ENCODE measurements around the gene TEX9.
A peak's percentile ranks its signal among the peaks of the same experiment; 100 is the strongest.

TEX9 gene

DNA sequence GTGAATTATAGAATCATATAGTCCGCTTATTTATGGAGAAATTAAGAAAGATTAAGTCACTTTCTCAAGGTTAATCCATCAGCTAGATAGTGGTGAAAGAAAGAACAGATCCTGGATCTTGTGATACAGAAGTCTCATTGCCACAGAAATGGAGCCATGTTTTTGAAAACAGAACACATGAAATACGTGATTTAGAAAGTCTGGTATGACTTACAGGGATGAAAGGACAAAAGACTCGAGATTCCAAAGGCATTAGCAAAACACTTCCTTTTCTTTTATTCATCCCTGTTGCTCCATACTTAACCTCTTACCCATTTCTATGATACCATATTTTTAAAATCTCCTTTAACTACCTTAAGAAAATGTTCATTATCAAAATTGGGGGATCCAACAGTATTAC lies 40.0 kb upstream of the TEX9 start:
- TF ChIP-seq, protein P1, sequence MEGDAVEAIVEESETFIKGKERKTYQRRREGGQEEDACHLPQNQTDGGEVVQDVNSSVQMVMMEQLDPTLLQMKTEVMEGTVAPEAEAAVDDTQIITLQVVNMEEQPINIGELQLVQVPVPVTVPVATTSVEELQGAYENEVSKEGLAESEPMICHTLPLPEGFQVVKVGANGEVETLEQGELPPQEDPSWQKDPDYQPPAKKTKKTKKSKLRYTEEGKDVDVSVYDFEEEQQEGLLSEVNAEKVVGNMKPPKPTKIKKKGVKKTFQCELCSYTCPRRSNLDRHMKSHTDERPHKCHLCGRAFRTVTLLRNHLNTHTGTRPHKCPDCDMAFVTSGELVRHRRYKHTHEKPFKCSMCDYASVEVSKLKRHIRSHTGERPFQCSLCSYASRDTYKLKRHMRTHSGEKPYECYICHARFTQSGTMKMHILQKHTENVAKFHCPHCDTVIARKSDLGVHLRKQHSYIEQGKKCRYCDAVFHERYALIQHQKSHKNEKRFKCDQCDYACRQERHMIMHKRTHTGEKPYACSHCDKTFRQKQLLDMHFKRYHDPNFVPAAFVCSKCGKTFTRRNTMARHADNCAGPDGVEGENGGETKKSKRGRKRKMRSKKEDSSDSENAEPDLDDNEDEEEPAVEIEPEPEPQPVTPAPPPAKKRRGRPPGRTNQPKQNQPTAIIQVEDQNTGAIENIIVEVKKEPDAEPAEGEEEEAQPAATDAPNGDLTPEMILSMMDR (IDR thresholded peaks at IDR 0.05; ENCODE audit: unreplicated experiment in 3 of 3) = no peak
- Mint-ChIP-seq H3K36me3 (ENCODE audit: low read depth) (no peaks in the 10 kb centered on the region), H3K9me3 (peaks cover 11% of the 10 kb centered on the region)

DNA sequence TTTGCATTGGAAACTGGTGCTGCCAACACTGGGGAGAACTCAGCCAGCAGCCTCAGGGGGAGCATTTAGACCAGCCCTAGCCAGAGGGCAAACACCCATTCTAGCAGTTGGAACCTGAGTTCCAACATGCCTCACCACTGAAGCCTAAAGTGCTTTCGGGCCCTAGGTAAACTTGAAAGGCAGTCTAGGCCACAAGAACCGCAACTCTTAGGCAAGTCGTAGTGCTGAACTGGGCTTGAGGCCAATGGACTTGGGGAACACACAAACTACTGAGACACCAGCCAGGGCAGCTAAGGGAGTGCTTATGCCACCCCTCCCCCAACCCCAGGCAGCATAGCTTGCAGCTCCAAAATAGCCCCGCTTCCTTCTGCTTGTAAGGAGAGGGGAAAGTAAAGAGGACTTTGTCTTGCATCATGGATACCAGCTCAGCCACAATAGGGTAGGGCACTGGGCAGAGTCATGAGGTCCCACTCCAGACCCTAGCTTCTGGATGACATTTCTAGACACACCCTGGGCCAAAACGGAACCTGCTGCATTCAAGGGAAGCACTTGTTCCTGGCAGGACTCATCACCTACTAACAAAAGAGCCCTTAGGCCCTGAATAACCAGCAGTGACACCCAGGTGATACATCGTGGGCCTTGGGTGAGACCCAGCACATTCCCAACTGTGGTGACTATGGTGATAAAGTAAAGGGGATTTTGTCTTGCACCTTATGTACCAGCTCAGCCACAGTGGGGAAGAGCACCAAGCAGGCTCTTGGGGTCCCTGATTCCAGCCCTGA lies 37.3 kb upstream of the TEX9 start:
- Mint-ChIP-seq H3K36me3 (ENCODE audit: low read depth) (peaks cover 4% of the 10 kb centered on the region), H3K4me1 (no peaks in the 10 kb centered on the region), H3K9me3 (peaks cover 25% of the 10 kb centered on the region), H3K27me3 (ENCODE audit: low read depth) (no peaks in the 10 kb centered on the region), H3K27ac (no peak overlapping the region), H3K4me3 (no peak overlapping the region)
- TF ChIP-seq, protein P1 (IDR thresholded peaks at IDR 0.05; ENCODE audit: unreplicated experiment in 3 of 3) = no peak

More for the DNA sequence above, 40.0 kb upstream of the TEX9 start:
- Mint-ChIP-seq H3K27ac (no peak overlapping the region), H3K27me3 (ENCODE audit: low read depth) (no peaks in the 10 kb centered on the region), H3K4me1 (no peaks in the 10 kb centered on the region), H3K4me3 (no peak overlapping the region)

DNA sequence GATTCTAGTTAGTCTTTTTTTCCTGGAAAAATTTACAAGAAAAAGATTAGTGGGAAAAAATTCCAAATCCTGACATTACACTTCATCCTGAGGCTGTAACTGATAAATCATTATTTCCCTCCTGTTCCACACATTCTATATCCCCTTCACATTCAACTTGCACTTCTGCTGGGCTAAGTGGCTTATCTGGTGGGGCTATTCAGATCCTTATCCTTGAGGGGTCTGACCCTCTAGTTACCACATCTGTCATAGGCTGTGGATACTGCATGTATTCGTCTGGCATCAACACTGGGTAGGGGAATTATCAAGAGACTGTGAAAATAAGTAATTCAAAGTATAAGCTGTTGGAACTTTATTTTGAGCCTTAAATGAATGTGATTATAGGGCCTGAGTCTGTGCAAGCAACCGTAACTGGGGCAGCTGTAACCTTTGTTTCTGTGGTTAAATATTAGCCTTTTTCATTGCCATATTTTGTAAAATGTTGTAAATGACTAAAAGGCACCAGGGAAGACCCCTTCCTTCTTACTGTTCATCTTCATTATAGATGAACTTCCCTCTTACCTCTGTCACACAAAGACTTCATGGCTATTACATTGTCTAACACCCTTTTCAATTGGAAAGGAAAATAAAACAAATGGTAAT lies 28.0 kb upstream of the TEX9 start:
- H3K4me1 Mint-ChIP-seq = peaks cover 3% of the 10 kb centered on the region
- TF ChIP-seq, protein P1 (IDR thresholded peaks at IDR 0.05; ENCODE audit: unreplicated experiment in 3 of 3) = no peak
- no peaks in the 10 kb centered on the region for H3K36me3 Mint-ChIP-seq (ENCODE audit: low read depth)
- peaks cover 15% of the 10 kb centered on the region for H3K9me3 Mint-ChIP-seq
- H3K4me3 Mint-ChIP-seq = no peak overlapping the region
- H3K27me3 Mint-ChIP-seq (ENCODE audit: low read depth) = no peaks in the 10 kb centered on the region
- peak overlapping the region in 2 of 3 experiments; percentile 34 to 53 for H3K27ac Mint-ChIP-seq

DNA sequence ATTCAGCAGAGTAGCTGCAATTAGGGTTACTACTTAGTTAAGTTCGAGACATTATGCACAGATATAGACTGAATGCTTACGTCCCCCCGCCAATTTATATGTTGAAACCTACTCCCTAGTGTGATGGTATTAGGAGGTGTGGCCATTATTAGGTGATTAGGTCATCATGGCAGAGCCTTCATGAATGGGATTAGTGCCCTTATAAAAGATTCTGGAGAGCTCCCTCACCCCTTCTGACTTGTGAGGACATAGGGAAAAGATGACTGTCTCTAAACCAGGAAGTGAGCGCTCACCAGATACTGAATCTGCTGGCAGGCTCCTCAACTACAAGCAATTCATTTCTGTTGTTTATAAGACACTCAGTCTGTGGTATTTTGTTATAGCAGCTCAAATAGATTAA lies 25.6 kb upstream of the TEX9 start:
- TF ChIP-seq, protein P1 (IDR thresholded peaks at IDR 0.05; ENCODE audit: unreplicated experiment in 3 of 3) = no peak
- Mint-ChIP-seq H3K27me3 (ENCODE audit: low read depth) (no peaks in the 10 kb centered on the region), H3K27ac (no peak overlapping the region), H3K4me3 (no peak overlapping the region), H3K9me3 (no peaks in the 10 kb centered on the region), H3K36me3 (ENCODE audit: low read depth) (no peaks in the 10 kb centered on the region), H3K4me1 (peaks cover 11% of the 10 kb centered on the region)

DNA sequence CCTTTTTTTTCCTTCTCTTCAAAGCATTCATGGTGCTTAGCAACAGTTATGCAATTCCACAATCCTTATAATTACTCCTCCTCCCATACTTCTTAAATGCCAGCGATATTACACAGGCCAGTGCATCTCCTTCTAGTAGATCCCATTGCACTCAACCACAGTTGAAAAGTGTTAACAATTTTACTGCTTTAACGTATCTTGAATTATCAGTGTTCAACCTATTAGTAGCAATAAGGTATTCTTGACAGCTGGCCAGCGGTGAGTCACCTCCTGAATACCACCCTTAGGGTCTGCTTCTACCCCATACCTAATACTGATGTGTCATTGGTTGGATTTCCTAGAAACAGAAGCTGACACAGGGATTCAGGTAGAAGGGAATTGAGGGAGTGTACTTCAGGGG lies 24.0 kb upstream of the TEX9 start:
- peaks cover 11% of the 10 kb centered on the region for H3K4me1 Mint-ChIP-seq

More for the DNA sequence above, 24.0 kb upstream of the TEX9 start:
- H3K27ac Mint-ChIP-seq = no peak overlapping the region
- no peaks in the 10 kb centered on the region for H3K27me3 Mint-ChIP-seq (ENCODE audit: low read depth)
- TF ChIP-seq, protein P1 (IDR thresholded peaks at IDR 0.05; ENCODE audit: unreplicated experiment in 3 of 3) = no peak
- no peaks in the 10 kb centered on the region for H3K9me3 Mint-ChIP-seq
- no peak overlapping the region for H3K4me3 Mint-ChIP-seq
- no peaks in the 10 kb centered on the region for H3K36me3 Mint-ChIP-seq (ENCODE audit: low read depth)
